Heart left ventricle (tissue), 16 donors: ENCODE data around the gene COL19A1. TPM values are rescaled to one million over a fixed set of nuclear protein-coding genes. Genes with fewer than 3 reads are reported as not detected.

Source experiments
- ATAC-seq, 4 donors: fragments of 200-7000 bp; cut with Tn5 transposase; one replicate each; pipeline ENCODE4 v1.9.1; 2020 to 2022; ENCODE audit warnings: moderate library complexity in 4 of 4, mild to moderate bottlenecking in 3 of 4, moderate number of reproducible peaks in 1 of 4
- DNase-seq, 5 donors: peaks; one replicate each; pipeline ENCODE4 v3.0.0-alpha.2; 2020
- H3K27ac ChIP-seq, 12 donors: fragments of 200-600 bp; sonication (generic) in 4 of 12; one replicate each; pipeline versions ENCODE4 v1.5.0 to v1.8.0; 2016 to 2022; ENCODE audit warnings: mild to moderate bottlenecking in 2 of 12
- H3K27me3 ChIP-seq, 9 donors: fragments of 200-600 bp; sonication (generic) in 2 of 9; one replicate each; pipeline versions ENCODE4 v1.5.1 to v1.8.0; 2016 to 2022; ENCODE audit warnings: mild to moderate bottlenecking in 3 of 9
- H3K36me3 ChIP-seq, 9 donors: fragments of 200-600 bp; sonication (generic) in 2 of 9; one replicate each; pipeline versions ENCODE4 v1.5.0 to v1.8.0; 2018 to 2022; ENCODE audit warnings: mild to moderate bottlenecking in 2 of 9
- H3K4me1 ChIP-seq, 12 donors: fragments of 200-600 bp; sonication (generic) in 4 of 12; one replicate each; pipeline versions ENCODE4 v1.5.0 to v1.8.0; 2016 to 2022; ENCODE audit warnings: mild to moderate bottlenecking in 3 of 12
- H3K4me3 ChIP-seq, 12 donors: fragments of 200-600 bp; sonication (generic) in 4 of 12; one replicate each; pipeline versions ENCODE4 v1.5.0 to v1.8.0; 2017 to 2022; ENCODE audit warnings: mild to moderate bottlenecking in 9 of 12, moderate library complexity in 4 of 12
- H3K9me3 ChIP-seq, 12 donors: fragments of 200-600 bp; sonication (generic) in 4 of 12; one replicate each; pipeline versions ENCODE4 v1.5.0 to v1.8.0; 2016 to 2022; ENCODE audit warnings: mild to moderate bottlenecking in 1 of 12
- POLR2A ChIP-seq, 2 donors: fragments of 450-650 bp; IDR thresholded peaks; one replicate each; pipeline ENCODE4 v1.6.1; 2017; ENCODE audit warnings: antibody characterized with exemption in 2 of 2, mild to moderate bottlenecking in 2 of 2, moderate library complexity in 2 of 2
- WGBS, 4 donors: extraction: QIAGEN DNeasy Blood & Tissue Kit in 2 of 4; methylation state at CpG; one replicate each; pipeline versions ENCODE4 v1.1.5 to v1.1.7; 2013 to 2018; 5-methylcytosine and 5-hydroxymethylcytosine counted together
- intact Hi-C, 10 donors: fragments of 100-400 bp; cut with DNase I; formaldehyde crosslinking; loops; one replicate each; pipeline versions ENCODE4 v1.11.1 to v1.14.2; 2022
- polyA plus RNA-seq, 2 donors: library from polyadenylated mRNA; stranded (reverse); fragments of 200-250 nt; gene quantifications; one replicate each; pipeline ENCODE4 v1.2.3, GENCODE V29; 2013
- total RNA-seq, 9 donors: library from RNA; depleted of rRNA in 2 of 9; stranded (reverse); fragments of >200 nt in 2 of 9; fragmentation: NEBNext Ultra II Directional in 3 of 9; extraction: Animal tissue kit (Norgen Biotek cat#: 25700) in 3 of 9; gene quantifications; one replicate each; pipeline versions ENCODE4 v1.1.0 to v1.2.4, GENCODE V29; 2016 to 2023
- TF ChIP-seq, protein P1 (sequence below), 12 donors: fragments of 200-600 bp; sonication (generic) in 4 of 12; IDR thresholded peaks; one replicate each; pipeline versions ENCODE4 v1.5.0 to v1.8.0; 2018 to 2022; ENCODE audit warnings: antibody characterized with exemption in 12 of 12, mild to moderate bottlenecking in 5 of 12
- donor health status: ischemic (EF 13 %, LVEDD 7.1; RV severe dilation, severe dysfunction).
- donor health status: healthy with polysubstance abuse.
- donor health status: DM: no; HTN: yes; CAD: no.
- donor health status: DM: no; HTN: no; CAD: no.
- donor health status: ischemic (EF 25% LVEDD 6.9; RV normal size, moderate dysfunction).
- donor health status: ischemic (EF 25% LVEDD 5.7; RV mildly dilated, moderate dysfunction).
- donor health status: healthy.
- donor health status: DM: yes; HTN: yes; CAD: no.
- donor health status: ischemic (EF 35%, LVEDD 5.7; RV mildly dilated, moderate dysfunction).
- donor health status: nonischemic (EF 11% LVEDD 7.7; RV severe dilation, severe dysfunction).
- donor health status: DM: yes; HTN: yes; CAD: no.
- donor health status: PGD.
- donor health status: ischemic (EF 29% LVEDD 5.4; RV normal size, mild dysfunction).
- donor health status: nonischemic (EF 23%, LVEDD 6.1; RV moderate dilation, normal function).

Gene COL19A1
- total and polyA plus RNA-seq, 11 donors, result 0.69 to 4.6 (median 1.6) TPM

DNA sequence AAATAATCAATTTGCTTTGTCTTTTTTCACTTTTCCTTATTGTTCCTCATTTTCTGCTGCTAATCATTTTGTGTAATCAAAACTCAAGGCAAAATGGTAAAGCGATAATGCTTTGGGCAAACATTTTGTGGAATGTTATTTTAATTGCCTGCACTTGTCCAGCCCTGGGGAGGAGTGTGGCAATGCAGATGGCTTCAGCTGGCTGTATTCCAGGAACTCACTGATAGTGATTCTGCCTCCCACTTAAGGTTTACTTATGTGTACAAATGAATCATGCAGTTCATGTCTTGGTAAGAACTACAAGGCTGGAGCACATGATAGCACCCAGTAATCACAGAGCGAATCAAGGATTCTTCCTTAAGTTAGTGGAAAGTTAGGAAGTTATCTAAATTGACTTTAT, 107.8 kb downstream of the COL19A1 start:
- no peak overlapping the region for H3K4me3 ChIP-seq
- no peaks in the 10 kb centered on the region for H3K36me3 ChIP-seq
- H3K27me3 ChIP-seq, result no peaks in the 10 kb centered on the region
- TF ChIP-seq, protein P1, sequence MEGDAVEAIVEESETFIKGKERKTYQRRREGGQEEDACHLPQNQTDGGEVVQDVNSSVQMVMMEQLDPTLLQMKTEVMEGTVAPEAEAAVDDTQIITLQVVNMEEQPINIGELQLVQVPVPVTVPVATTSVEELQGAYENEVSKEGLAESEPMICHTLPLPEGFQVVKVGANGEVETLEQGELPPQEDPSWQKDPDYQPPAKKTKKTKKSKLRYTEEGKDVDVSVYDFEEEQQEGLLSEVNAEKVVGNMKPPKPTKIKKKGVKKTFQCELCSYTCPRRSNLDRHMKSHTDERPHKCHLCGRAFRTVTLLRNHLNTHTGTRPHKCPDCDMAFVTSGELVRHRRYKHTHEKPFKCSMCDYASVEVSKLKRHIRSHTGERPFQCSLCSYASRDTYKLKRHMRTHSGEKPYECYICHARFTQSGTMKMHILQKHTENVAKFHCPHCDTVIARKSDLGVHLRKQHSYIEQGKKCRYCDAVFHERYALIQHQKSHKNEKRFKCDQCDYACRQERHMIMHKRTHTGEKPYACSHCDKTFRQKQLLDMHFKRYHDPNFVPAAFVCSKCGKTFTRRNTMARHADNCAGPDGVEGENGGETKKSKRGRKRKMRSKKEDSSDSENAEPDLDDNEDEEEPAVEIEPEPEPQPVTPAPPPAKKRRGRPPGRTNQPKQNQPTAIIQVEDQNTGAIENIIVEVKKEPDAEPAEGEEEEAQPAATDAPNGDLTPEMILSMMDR (IDR thresholded peaks at IDR 0.05), result no peak
- TF ChIP-seq POLR2A (IDR thresholded peaks at IDR 0.05), result no peak
- intact Hi-C loops, result loop anchor here in 1 of 10 donors (5.0 kb wide), 1 partner anchor 107 kb away; the partner anchor contains the start of gene COL19A1
- DNase-seq (peak in 4 of 5 donors; percentile 15 to 33 (median 22)), ATAC-seq (peak in 3 of 4 donors; percentile 80 to 88 (median 87))
- no peak overlapping the region for H3K27ac ChIP-seq
- H3K9me3 ChIP-seq, result no peaks in the 10 kb centered on the region
- WGBS, 4 donors, result 37 to 51% (median 42%) methylated on average over 2 of the region's 2 CpGs
- peaks cover 0 to 6% (median 0%) of the 10 kb centered on the region in 12 donors for H3K4me1 ChIP-seq

DNA sequence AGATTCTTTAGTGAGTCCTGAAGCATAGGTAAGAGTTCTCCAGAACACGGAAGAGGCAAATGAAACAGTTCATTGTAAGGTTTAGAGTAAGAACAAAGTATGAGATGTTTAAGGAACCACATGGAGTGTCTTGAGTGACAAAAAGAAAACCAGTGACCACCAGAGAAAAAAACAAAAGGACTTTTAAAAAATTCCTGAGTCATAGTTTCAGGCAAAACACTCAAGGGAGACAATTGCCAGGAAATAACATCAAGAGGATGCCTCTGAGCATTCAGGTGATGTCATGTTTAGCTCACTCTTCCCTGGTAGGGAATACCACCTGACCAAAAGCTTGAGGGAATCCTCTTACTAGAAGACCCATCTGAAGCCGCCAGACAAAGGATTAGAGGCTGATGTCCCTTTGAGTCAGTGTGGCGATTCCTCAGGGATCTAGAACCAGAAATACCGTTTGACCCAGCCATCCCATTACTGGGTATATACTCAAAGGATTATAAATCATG, 110.3 kb downstream of the COL19A1 start:
- H3K4me1 ChIP-seq, result peaks cover 0 to 6% (median 0%) of the 10 kb centered on the region in 12 donors
- no peak for ATAC-seq
- WGBS, 4 donors, result 72 to 87% (median 86%) methylated on average over 4 of the region's 4 CpGs
- intact Hi-C loops, result no loop called here
- no peaks in the 10 kb centered on the region for H3K9me3 ChIP-seq
- TF ChIP-seq, protein P1 (IDR thresholded peaks at IDR 0.05), result no peak
- H3K4me3 ChIP-seq, result no peak overlapping the region
- no peaks in the 10 kb centered on the region for H3K36me3 ChIP-seq
- no peak overlapping the region for H3K27ac ChIP-seq
- no peak for DNase-seq
- H3K27me3 ChIP-seq, result no peaks in the 10 kb centered on the region

DNA sequence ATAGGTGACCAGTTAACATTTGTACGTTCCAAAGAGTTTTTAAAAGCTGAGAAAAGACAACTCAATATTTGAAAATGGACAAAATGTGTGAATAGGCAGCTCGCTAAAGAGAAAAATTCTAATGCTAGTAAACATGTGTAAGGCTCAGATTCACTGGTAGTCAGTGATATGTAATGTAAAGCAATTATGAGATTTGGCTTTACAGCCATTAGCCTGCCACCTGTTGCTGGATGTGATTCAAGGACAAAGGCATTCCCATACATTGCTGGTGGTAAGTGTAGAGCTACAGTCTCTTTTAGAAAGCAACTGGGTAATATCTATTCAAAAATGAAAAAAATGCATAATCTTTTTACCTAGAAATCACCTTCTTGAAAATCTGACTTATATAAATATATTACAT, 114.3 kb downstream of the COL19A1 start:
- no peak overlapping the region for H3K4me3 ChIP-seq
- intact Hi-C loops, result no loop called here
- DNase-seq (no peak), ATAC-seq (no peak)
- H3K9me3 ChIP-seq, result no peaks in the 10 kb centered on the region
- no peaks in the 10 kb centered on the region for H3K4me1 ChIP-seq
- H3K27me3 ChIP-seq, result no peaks in the 10 kb centered on the region
- H3K36me3 ChIP-seq, result no peaks in the 10 kb centered on the region
- H3K27ac ChIP-seq, result no peak overlapping the region
- TF ChIP-seq POLR2A (IDR thresholded peaks at IDR 0.05), result no peak
- whole genome bisulfite sequencing, 4 donors, result 74 to 83% (median 76%) methylated on average over 2 of the region's 2 CpGs

DNA sequence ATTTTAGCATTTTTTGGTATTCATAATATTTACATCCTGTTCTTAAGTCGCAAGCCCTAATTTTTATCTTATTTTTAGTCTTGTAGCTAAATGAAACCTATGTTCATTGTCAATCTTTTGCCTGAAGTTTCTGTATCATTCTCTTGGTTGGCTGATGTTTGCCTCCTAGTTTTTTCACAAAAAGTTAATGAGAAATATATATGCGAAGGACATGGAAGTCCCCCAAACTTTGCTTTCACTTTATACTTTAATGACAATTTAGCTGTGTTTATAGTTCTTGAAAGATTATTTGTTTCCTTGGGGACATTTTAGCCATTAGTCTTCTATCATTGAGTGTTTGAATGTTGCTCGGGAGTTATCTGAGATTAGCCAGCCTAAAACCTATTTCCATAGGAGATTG, 118.2 kb downstream of the COL19A1 start:
- Histone ChIP-seq H3K36me3 (no peaks in the 10 kb centered on the region), H3K4me1 (no peaks in the 10 kb centered on the region), H3K27me3 (no peaks in the 10 kb centered on the region), H3K27ac (no peak overlapping the region), H3K9me3 (no peaks in the 10 kb centered on the region), H3K4me3 (no peak overlapping the region)
- DNase-seq, result no peak
- no peak for TF ChIP-seq POLR2A (IDR thresholded peaks at IDR 0.05)
- TF ChIP-seq, protein P1 (IDR thresholded peaks at IDR 0.05), result no peak
- ATAC-seq, result no peak
- intact Hi-C loops, result no loop called here
- 73 to 81% (median 77%) methylated on average over 3 of the region's 3 CpGs for WGBS, 4 donors

DNA sequence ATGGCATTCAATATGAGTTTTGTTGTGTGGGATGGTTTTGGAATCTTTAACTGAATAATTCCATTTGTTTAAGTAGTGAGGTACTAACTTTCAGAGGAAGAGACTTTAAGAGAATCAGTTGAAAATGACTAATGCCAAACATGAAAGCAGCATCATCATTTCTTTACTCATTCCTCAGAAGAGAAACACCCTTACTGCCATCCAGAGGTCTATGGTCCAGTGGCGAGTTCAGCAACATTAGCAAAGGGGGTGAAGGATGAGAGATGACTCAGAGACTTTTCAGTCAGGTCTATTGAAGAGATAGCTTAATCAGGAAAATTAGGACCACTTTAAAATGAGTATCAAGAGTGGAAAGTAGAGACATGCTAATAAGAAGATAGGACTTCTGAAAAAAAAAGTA, 118.8 kb downstream of the COL19A1 start:
- no peak for ATAC-seq
- H3K27me3 ChIP-seq, result no peaks in the 10 kb centered on the region
- no peak overlapping the region for H3K27ac ChIP-seq
- 68 to 83% (median 81%) methylated on average over 1 of the region's 1 CpG for WGBS, 4 donors
- DNase-seq, result no peak
- H3K36me3 ChIP-seq, result no peaks in the 10 kb centered on the region
- no peak overlapping the region for H3K4me3 ChIP-seq
- peaks cover 0 to 3% (median 0%) of the 10 kb centered on the region in 12 donors for H3K9me3 ChIP-seq
- H3K4me1 ChIP-seq, result no peaks in the 10 kb centered on the region
- TF ChIP-seq POLR2A (IDR thresholded peaks at IDR 0.05), result no peak
- TF ChIP-seq, protein P1 (IDR thresholded peaks at IDR 0.05), result no peak
- intact Hi-C loops, result no loop called here
